Mesodermal cell (in vitro differentiated cells): ENCODE results near the gene ARHGAP10.

ENCODE experiments used
- H3K27ac ChIP-seq: 2 replicates; pipeline ENCODE4 v1.7.0; 2013; ENCODE audit warnings: mild to moderate bottlenecking, low read depth, low read length, moderate library complexity; ENCODE audit not compliant: severe bottlenecking
- H3K36me3 ChIP-seq: 2 replicates; pipeline ENCODE4 v1.7.1; 2013; ENCODE audit warnings: mild to moderate bottlenecking, low read length, moderate library complexity; ENCODE audit not compliant: control insufficient read depth, insufficient read depth
- H3K4me1 ChIP-seq: one replicate; pipeline ENCODE4 v1.7.1; 2013; ENCODE audit warnings: mild to moderate bottlenecking, low read length; ENCODE audit not compliant: insufficient read depth, control insufficient read depth, poor library complexity, severe bottlenecking
- H3K4me3 ChIP-seq: 2 replicates; pipeline ENCODE4 v1.7.0; 2013; ENCODE audit warnings: low read length, control low read depth, mild to moderate bottlenecking; ENCODE audit not compliant: insufficient read depth, poor library complexity, severe bottlenecking; ENCODE audit errors: extremely low read depth
- H3K9me3 ChIP-seq: 2 replicates; pipeline ENCODE4 v1.7.1; 2013; ENCODE audit warnings: mild to moderate bottlenecking, low read length, moderate library complexity; ENCODE audit not compliant: control insufficient read depth
- WGBS, 2 experiments: methylation state at CpG; one replicate each; pipeline ENCODE4 v1.1.5; 2013; ENCODE audit warnings: missing lambda C conversion rate in 2 of 2; ENCODE audit not compliant: insufficient coverage in 2 of 2; 5-methylcytosine and 5-hydroxymethylcytosine counted together

Gene ARHGAP10

DNA sequence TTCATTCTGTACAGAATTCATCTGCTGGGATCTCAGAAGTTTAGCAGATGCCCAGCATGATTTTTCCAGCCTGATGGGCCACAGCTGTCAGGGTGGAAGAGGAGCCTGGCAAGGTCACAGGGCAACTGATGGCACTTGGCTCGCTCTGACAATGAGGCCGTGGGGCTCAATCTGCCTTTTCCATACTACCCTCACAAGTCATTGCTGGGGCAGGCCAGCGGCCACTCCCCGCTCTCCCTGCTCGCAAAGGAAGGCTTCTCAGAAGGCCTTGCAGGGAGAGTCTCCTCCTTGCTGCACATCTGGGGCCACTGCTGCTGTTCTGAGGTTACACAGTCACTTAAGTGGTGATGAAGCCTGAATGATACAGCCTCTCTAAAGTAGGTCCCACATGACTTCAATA, 361.2 kb downstream of the ARHGAP10 start:
- 98 to 100% methylated on average over 1 to 4 of the region's 5 CpGs for WGBS, 2 experiments
- Histone ChIP-seq H3K4me1 (no peaks in the 10 kb centered on the region), H3K4me3 (no peak overlapping the region), H3K9me3 (no peaks in the 10 kb centered on the region), H3K36me3 (no peaks in the 10 kb centered on the region), H3K27ac (no peak overlapping the region)

GRCh38 chr4:148094149-148094548, 362.3 kb downstream of the ARHGAP10 start:
- WGBS, 2 experiments = 71 to 100% methylated on average over 1 of the region's 1 CpG
- H3K36me3 ChIP-seq = no peaks in the 10 kb centered on the region
- no peaks in the 10 kb centered on the region for H3K9me3 ChIP-seq
- H3K4me1 ChIP-seq = no peaks in the 10 kb centered on the region
- no peak overlapping the region for H3K27ac ChIP-seq
- no peak overlapping the region for H3K4me3 ChIP-seq

- Histone ChIP-seq H3K36me3 (no peaks in the 10 kb centered on the region), H3K4me3 (no peak overlapping the region), H3K27ac (no peak overlapping the region), H3K4me1 (no peaks in the 10 kb centered on the region), H3K9me3 (no peaks in the 10 kb centered on the region)
- WGBS, 2 experiments = 88 to 100% methylated on average over 3 to 4 of the region's 5 CpGs
These were observed 363.5 kb downstream of the ARHGAP10 start for GRCh38 chr4:148095346-148095923.

DNA sequence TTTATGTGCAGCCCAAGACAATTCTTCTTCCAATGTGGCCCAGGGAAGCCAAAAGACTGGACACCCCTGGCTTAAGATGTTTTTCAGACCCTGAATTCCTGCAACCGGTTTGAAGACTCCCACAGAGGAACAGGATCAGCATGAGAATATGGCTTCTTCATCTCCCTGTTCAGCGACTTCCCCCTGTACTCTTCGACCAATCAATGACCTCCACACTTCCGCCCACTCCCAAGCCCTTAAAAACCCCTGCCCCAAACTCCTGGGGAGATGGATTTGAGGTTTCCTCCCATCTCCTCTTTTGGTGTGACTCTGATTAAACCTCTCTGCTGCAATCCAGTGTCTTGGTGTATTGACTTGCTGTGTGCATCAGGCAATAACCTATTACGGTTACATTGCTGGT, 365.9 kb downstream of the ARHGAP10 start:
- Histone ChIP-seq H3K4me3 (no peak overlapping the region), H3K4me1 (no peaks in the 10 kb centered on the region), H3K36me3 (no peaks in the 10 kb centered on the region), H3K9me3 (no peaks in the 10 kb centered on the region), H3K27ac (no peak overlapping the region)
- WGBS, 2 experiments = 13 to 44% methylated on average over 1 to 2 of the region's 5 CpGs

DNA sequence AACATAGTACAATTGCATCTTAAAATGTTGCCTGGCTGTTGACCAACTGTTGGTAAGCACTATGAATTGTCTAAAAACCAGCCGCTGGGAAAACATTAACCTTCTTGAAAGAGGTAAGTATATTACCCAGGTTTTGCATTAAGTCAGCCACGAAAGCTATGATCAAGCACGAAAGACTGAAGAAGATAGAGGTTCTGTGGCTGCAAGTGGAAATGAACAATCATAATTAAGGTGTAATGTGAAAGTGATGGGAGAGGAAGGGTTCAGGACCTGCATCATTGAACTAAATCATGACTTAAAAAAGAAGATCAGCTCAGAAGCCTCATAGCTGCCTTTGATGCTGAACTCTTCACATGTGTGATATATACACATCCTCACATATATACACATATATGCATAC, 369.3 kb downstream of the ARHGAP10 start:
- Histone ChIP-seq H3K36me3 (no peaks in the 10 kb centered on the region), H3K27ac (no peak overlapping the region), H3K4me1 (no peaks in the 10 kb centered on the region), H3K9me3 (no peaks in the 10 kb centered on the region), H3K4me3 (no peak overlapping the region)
- WGBS, 2 experiments = 97% methylated on average over 3 of the region's 3 CpGs

GRCh38 chr4:148101790-148102189, 369.9 kb downstream of the ARHGAP10 start:
- no peak overlapping the region for H3K4me3 ChIP-seq
- no peaks in the 10 kb centered on the region for H3K4me1 ChIP-seq
- H3K36me3 ChIP-seq = no peaks in the 10 kb centered on the region
- no peaks in the 10 kb centered on the region for H3K9me3 ChIP-seq
- WGBS, 2 experiments = 78 to 80% methylated on average over 3 to 4 of the region's 4 CpGs
- no peak overlapping the region for H3K27ac ChIP-seq

DNA sequence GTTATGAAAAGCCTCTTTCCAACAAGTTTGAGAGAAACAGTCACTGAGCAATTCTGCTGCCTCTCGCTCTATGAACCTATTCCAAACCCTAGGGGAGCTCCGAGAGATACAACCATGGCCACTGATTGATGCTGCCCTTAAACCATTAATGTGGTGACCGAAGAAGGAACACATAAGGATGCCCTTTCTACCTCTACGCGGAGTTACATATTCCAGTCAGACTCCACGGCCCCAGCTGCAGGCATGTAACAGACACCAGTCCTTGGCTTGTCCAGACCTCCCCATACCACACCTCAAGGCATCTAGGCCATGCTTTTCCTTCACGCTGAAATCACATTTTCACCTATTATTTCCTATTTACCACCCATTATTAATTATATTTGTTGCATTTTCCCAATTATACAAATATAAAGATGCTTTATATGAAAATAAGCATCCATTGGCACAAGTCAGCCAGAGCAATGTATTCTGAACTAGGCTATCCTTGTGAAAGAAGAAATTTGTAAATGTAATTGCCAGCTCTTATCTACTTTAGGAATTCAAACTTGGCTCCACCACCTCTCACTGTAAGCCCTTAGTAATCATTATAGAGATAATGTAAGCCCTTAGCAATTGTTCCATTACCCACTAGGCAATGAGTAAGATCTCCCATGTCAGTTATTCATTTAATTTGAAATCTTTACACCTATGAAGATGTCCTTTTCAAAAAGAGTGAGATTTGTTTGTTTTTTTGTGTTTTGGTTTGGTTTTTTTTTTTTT, 371.9 kb downstream of the ARHGAP10 start:
- 93 to 96% methylated on average over 6 to 7 of the region's 7 CpGs for WGBS, 2 experiments
- Histone ChIP-seq H3K27ac (no peak overlapping the region), H3K4me1 (no peaks in the 10 kb centered on the region), H3K36me3 (no peaks in the 10 kb centered on the region), H3K4me3 (no peak overlapping the region), H3K9me3 (no peaks in the 10 kb centered on the region)

GRCh38 chr4:148108766-148109165, 376.9 kb downstream of the ARHGAP10 start:
- no peaks in the 10 kb centered on the region for H3K36me3 ChIP-seq
- no peaks in the 10 kb centered on the region for H3K9me3 ChIP-seq
- 84 to 93% methylated on average over 4 to 7 of the region's 7 CpGs for WGBS, 2 experiments
- no peak overlapping the region for H3K4me3 ChIP-seq
- no peak overlapping the region for H3K27ac ChIP-seq
- peaks cover 11% of the 10 kb centered on the region for H3K4me1 ChIP-seq

GRCh38 chr4:148109216-148109615, 377.3 kb downstream of the ARHGAP10 start:
- no peak overlapping the region for H3K27ac ChIP-seq
- H3K36me3 ChIP-seq = no peaks in the 10 kb centered on the region
- 90 to 100% methylated on average over 1 to 3 of the region's 3 CpGs for WGBS, 2 experiments
- H3K4me3 ChIP-seq = no peak overlapping the region
- H3K4me1 ChIP-seq = peaks cover 11% of the 10 kb centered on the region
- H3K9me3 ChIP-seq = no peaks in the 10 kb centered on the region

DNA sequence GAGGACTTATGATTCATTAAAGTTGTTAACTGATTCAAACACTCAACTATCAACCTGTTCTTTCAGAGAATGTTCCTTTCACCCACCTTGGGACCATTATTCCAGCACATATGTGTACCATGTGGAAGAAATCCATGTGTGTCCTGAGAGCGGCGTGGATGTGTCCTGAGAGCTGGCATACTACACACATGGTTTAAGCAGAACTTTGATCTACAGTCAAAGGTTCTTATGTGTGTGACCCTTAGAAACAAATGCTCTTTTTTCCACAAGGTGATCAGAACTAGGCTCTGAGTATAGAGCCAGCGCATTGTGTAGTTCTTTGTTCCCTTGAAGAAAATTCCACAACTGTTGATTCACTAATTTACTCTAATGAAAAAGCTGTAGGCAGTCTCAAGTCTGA, 378.3 kb downstream of the ARHGAP10 start:
- Histone ChIP-seq H3K4me3 (no peak overlapping the region), H3K4me1 (peaks cover 11% of the 10 kb centered on the region), H3K9me3 (no peaks in the 10 kb centered on the region), H3K36me3 (no peaks in the 10 kb centered on the region), H3K27ac (no peak overlapping the region)
- WGBS, 2 experiments = 100% methylated on average over 1 of the region's 3 CpGs; no CpG with 5 or more reads in 1 of the 2 experiments
